Measurements from ENCODE around the gene F2R.

F2R gene

GRCh38 chr5:76723906-76724305 lies 8.0 kb downstream of the F2R start:
- Histone ChIP-seq H3K4me2 (ENCODE audit: low read depth, low read length) (no peak overlapping the region), H3K4me1 (ENCODE audit: low read length) (peaks cover 17% of the 10 kb centered on the region), H3K9ac (ENCODE audit: low read length) (no peak overlapping the region), H3K9me2 (replicated peaks; ENCODE audit: insufficient read depth, low read length) (no peaks in the 10 kb centered on the region), H3K79me2 (ENCODE audit: low read length) (no peaks in the 10 kb centered on the region), H3K9me3 (replicated peaks; ENCODE audit: insufficient read depth, low read length) (no peaks in the 10 kb centered on the region), H3F3A (ENCODE audit: insufficient read depth, low read length) (peaks cover 9% of the 10 kb centered on the region), H3K4me3 (ENCODE audit: low read length) (no peak overlapping the region), H3K27me3 (replicated peaks; ENCODE audit: insufficient read depth, low read length) (no peaks in the 10 kb centered on the region), H3K36me3 (replicated peaks; ENCODE audit: insufficient read depth, low read length) (no peaks in the 10 kb centered on the region), H4K20me1 (ENCODE audit: insufficient read depth, low read length) (no peaks in the 10 kb centered on the region), H3K27ac (ENCODE audit: low read length) (no peak overlapping the region), H2AFZ (ENCODE audit: low read length) (no peak overlapping the region)
- no peak for DNase-seq
- no peak for TF ChIP-seq EZH2 (optimal IDR thresholded peaks at IDR 0.05; ENCODE audit: low read depth, low read length)
- TF ChIP-seq EZH2phosphoT487 (IDR thresholded peaks at IDR 0.05; ENCODE audit: low read length): no peak
- TF ChIP-seq CTCF (IDR thresholded peaks at IDR 0.05; ENCODE audit: low read length): no peak

- H3K9ac ChIP-seq (ENCODE audit: low read length): no peak overlapping the region
- H3K4me1 ChIP-seq (ENCODE audit: low read length): peaks cover 17% of the 10 kb centered on the region
- no peak overlapping the region for H2AFZ ChIP-seq (ENCODE audit: low read length)
- H3F3A ChIP-seq (ENCODE audit: insufficient read depth, low read length): peaks cover 9% of the 10 kb centered on the region
- H4K20me1 ChIP-seq (ENCODE audit: insufficient read depth, low read length): no peaks in the 10 kb centered on the region
- H3K36me3 ChIP-seq (replicated peaks; ENCODE audit: insufficient read depth, low read length): no peaks in the 10 kb centered on the region
- H3K4me3 ChIP-seq (ENCODE audit: low read length): no peak overlapping the region
- no peak for DNase-seq
- H3K79me2 ChIP-seq (ENCODE audit: low read length): no peaks in the 10 kb centered on the region
- no peak overlapping the region for H3K27ac ChIP-seq (ENCODE audit: low read length)
- TF ChIP-seq EZH2phosphoT487 (IDR thresholded peaks at IDR 0.05; ENCODE audit: low read length) (no peak), EZH2 (optimal IDR thresholded peaks at IDR 0.05; ENCODE audit: low read depth, low read length) (no peak), CTCF (IDR thresholded peaks at IDR 0.05; ENCODE audit: low read length) (no peak)
- no peak overlapping the region for H3K4me2 ChIP-seq (ENCODE audit: low read depth, low read length)
- H3K9me2 ChIP-seq (replicated peaks; ENCODE audit: insufficient read depth, low read length): no peaks in the 10 kb centered on the region
- H3K9me3 ChIP-seq (replicated peaks; ENCODE audit: insufficient read depth, low read length): no peaks in the 10 kb centered on the region
- H3K27me3 ChIP-seq (replicated peaks; ENCODE audit: insufficient read depth, low read length): no peaks in the 10 kb centered on the region
These were observed 8.9 kb downstream of the F2R start for GRCh38 chr5:76724871-76725270.

- H3K4me2 ChIP-seq (ENCODE audit: low read depth, low read length): no peak overlapping the region
- no peaks in the 10 kb centered on the region for H3K36me3 ChIP-seq (replicated peaks; ENCODE audit: insufficient read depth, low read length)
- no peak overlapping the region for H3K27ac ChIP-seq (ENCODE audit: low read length)
- no peaks in the 10 kb centered on the region for H3K9me3 ChIP-seq (replicated peaks; ENCODE audit: insufficient read depth, low read length)
- H2AFZ ChIP-seq (ENCODE audit: low read length): no peak overlapping the region
- no peaks in the 10 kb centered on the region for H3K9me2 ChIP-seq (replicated peaks; ENCODE audit: insufficient read depth, low read length)
- H3K4me1 ChIP-seq (ENCODE audit: low read length): no peaks in the 10 kb centered on the region
- TF ChIP-seq EZH2phosphoT487 (IDR thresholded peaks at IDR 0.05; ENCODE audit: low read length): no peak
- no peak for TF ChIP-seq EZH2 (optimal IDR thresholded peaks at IDR 0.05; ENCODE audit: low read depth, low read length)
- TF ChIP-seq CTCF (IDR thresholded peaks at IDR 0.05; ENCODE audit: low read length): no peak
- DNase-seq: no peak
- no peaks in the 10 kb centered on the region for H4K20me1 ChIP-seq (ENCODE audit: insufficient read depth, low read length)
- no peak overlapping the region for H3K4me3 ChIP-seq (ENCODE audit: low read length)
- H3K79me2 ChIP-seq (ENCODE audit: low read length): no peaks in the 10 kb centered on the region
- no peaks in the 10 kb centered on the region for H3F3A ChIP-seq (ENCODE audit: insufficient read depth, low read length)
- H3K27me3 ChIP-seq (replicated peaks; ENCODE audit: insufficient read depth, low read length): no peaks in the 10 kb centered on the region
- no peak overlapping the region for H3K9ac ChIP-seq (ENCODE audit: low read length)
These were observed 13.0 kb downstream of the F2R start for GRCh38 chr5:76728965-76729364.

All from MM.1S (cell line).